Sigmoid colon (tissue), 7 donors: ENCODE measurements around the gene SLC9A3. TPM values are rescaled to one million over a fixed set of nuclear protein-coding genes. Genes with fewer than 3 reads are reported as not detected.
A peak's percentile ranks its signal among the peaks of the same experiment; 100 is the strongest.

Experiments used
- DNase-seq: peaks from one replicate; pipeline ENCODE4 v3.0.0-alpha.2; 2019
- H3K27ac ChIP-seq, 4 donors: fragments of 200-600 bp; sonication (generic); one replicate each; pipeline ENCODE4 v1.5.1; 2016 to 2019; ENCODE audit warnings: mild to moderate bottlenecking in 1 of 4
- H3K27me3 ChIP-seq, 3 donors: fragments of 200-600 bp; sonication (generic); one replicate each; pipeline ENCODE4 v1.5.1; 2019; ENCODE audit warnings: mild to moderate bottlenecking in 1 of 3
- H3K36me3 ChIP-seq, 4 donors: fragments of 200-600 bp; sonication (generic); one replicate each; pipeline ENCODE4 v1.5.1; 2016 to 2019
- H3K4me1 ChIP-seq, 4 donors: fragments of 200-600 bp; sonication (generic); one replicate each; pipeline ENCODE4 v1.5.1; 2017 to 2019
- H3K4me3 ChIP-seq, 4 donors: fragments of 200-600 bp; sonication (generic); one replicate each; pipeline ENCODE4 v1.5.1; 2017 to 2019; ENCODE audit warnings: mild to moderate bottlenecking in 2 of 4, moderate library complexity in 1 of 4
- H3K9me3 ChIP-seq, 4 donors: fragments of 200-600 bp in 3 of 4; sonication (generic) in 3 of 4; one replicate each; pipeline versions ENCODE4 v1.5.1 to v1.6.1; 2013 to 2019
- CTCF ChIP-seq, 4 experiments: fragments of 450-650 bp in 3 of 4; fragments of 200-600 bp in 1 of 4; IDR thresholded peaks; one replicate each; pipeline ENCODE4 v1.5.1; 2016 to 2019; ENCODE audit warnings: antibody characterized with exemption in 4 of 4, mild to moderate bottlenecking in 3 of 4, moderate library complexity in 2 of 4
- EP300 ChIP-seq, 4 donors: sonication (generic); formaldehyde crosslinking; IDR thresholded peaks; one replicate each; pipeline ENCODE4 v1.6.1; 2017; ENCODE audit warnings: antibody characterized with exemption in 4 of 4
- POLR2A ChIP-seq, 2 donors: fragments of 450-650 bp; IDR thresholded peaks; one replicate each; pipeline ENCODE4 v1.6.1; 2016; ENCODE audit warnings: antibody characterized with exemption in 2 of 2, mild to moderate bottlenecking in 2 of 2, moderate library complexity in 2 of 2
- POLR2AphosphoS5 ChIP-seq, 4 donors: sonication (generic); formaldehyde crosslinking; IDR thresholded peaks; one replicate each; pipeline ENCODE4 v1.6.1; 2017; ENCODE audit warnings: antibody characterized with exemption in 4 of 4
- WGBS, 2 donors: extraction: QIAGEN DNeasy Blood & Tissue Kit; methylation state at CpG; one replicate each; pipeline ENCODE4 v1.1.7; 2013; 5-methylcytosine and 5-hydroxymethylcytosine counted together
- intact Hi-C: fragments of 100-400 bp; cut with DNase I; formaldehyde crosslinking; loops from one replicate; pipeline ENCODE4 v1.15.1; 2023
- polyA plus RNA-seq, 3 donors: library from polyadenylated mRNA; stranded (reverse); fragments of 200-250 nt; gene quantifications; one replicate each; pipeline ENCODE4 v1.2.3, GENCODE V29; 2013
- total RNA-seq, 4 donors: library from RNA; depleted of rRNA; stranded (reverse); fragments of >200 nt; gene quantifications; one replicate each; pipeline ENCODE4 v1.1.0, GENCODE V29; 2016
- donor health status: healthy with polysubstance abuse.
- donor health status: Bipolar disorder and iron deficiency.
- donor health status: healthy.

Gene SLC9A3
- total and polyA plus RNA-seq, 7 donors, result 0.83 to 51.3 (median 2.5) TPM

- TF ChIP-seq POLR2A (IDR thresholded peaks at IDR 0.05), result no peak
- TF ChIP-seq POLR2AphosphoS5 (IDR thresholded peaks at IDR 0.05), result no peak
- TF ChIP-seq CTCF (IDR thresholded peaks at IDR 0.05), result no peak
- TF ChIP-seq EP300 (IDR thresholded peaks at IDR 0.05), result no peak
- Histone ChIP-seq H3K27ac (no peak overlapping the region), H3K36me3 (no peaks in the 10 kb centered on the region), H3K9me3 (no peaks in the 10 kb centered on the region), H3K4me3 (no peak overlapping the region), H3K4me1 (peaks cover 0 to 21% (median 17%) of the 10 kb centered on the region in 4 donors), H3K27me3 (peaks cover 0 to 21% (median 10%) of the 10 kb centered on the region in 3 donors)
- peak; percentile 37 for DNase-seq
- WGBS, 2 donors, result 71 to 84% methylated on average over 8 of the region's 8 CpGs
- intact Hi-C loops, result no loop called here
Observed at GRCh38 chr5:439181-439580, 85.1 kb downstream of the SLC9A3 start.

DNA sequence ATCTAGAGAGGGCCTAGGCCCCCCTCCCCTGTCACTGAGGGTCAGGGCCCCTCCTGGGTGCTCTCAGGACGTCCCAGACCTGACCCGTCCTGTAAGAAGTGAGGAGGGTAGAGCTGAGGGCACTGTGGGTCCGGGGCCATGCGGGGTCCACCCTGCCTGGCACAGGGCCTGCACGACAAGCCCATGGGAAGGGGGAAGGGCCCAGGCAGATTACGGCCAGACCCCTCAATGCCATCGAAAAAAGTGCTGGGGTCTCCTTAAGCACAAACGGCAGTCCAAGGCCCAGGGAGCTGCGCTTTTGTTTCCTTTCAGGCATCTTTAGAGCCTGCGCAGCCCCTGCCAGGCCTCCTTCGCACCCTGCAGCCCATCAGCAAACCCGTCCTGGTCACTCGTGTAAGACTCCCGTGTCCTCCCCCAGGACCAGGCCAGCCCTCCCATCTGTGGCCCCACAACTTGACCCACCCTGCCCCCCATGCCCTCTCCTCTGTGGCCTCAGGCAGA is 85.7 kb downstream of the SLC9A3 start:
- Histone ChIP-seq H3K4me3 (no peak overlapping the region), H3K27me3 (peaks cover 0 to 21% (median 10%) of the 10 kb centered on the region in 3 donors), H3K9me3 (no peaks in the 10 kb centered on the region), H3K4me1 (peaks cover 0 to 14% (median 10%) of the 10 kb centered on the region in 4 donors), H3K27ac (no peak overlapping the region), H3K36me3 (no peaks in the 10 kb centered on the region)
- WGBS, 2 donors, result 83% methylated on average over 14 of the region's 14 CpGs
- peak; percentile 56 for DNase-seq
- TF ChIP-seq CTCF (IDR thresholded peaks at IDR 0.05) (no peak), EP300 (IDR thresholded peaks at IDR 0.05) (no peak), POLR2A (IDR thresholded peaks at IDR 0.05) (no peak), POLR2AphosphoS5 (IDR thresholded peaks at IDR 0.05) (no peak)
- intact Hi-C loops, result no loop called here

DNA sequence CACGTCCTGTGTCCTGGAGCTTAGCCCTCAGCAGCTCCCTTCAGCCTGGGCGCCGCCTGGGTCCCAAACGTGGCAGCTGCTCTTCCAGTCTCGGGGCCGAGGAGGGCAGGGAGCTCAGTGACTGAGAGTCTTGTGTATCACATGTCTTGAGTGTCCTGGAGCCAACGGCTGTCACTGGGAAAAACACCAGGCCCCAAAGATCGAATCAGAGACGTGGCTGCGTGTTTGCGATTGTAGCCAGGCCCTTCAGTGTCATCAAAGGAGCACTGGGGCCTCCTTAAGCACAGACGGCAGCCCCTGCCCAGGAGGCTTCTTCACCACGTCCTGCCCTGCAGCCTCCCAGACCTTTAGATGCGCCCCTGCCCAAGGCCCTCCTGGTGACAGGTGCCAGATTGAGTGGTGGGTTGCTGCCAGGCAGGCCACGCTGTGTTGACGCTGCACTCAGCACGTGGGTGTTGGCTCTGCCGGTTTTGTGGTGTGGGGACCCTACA is 86.9 kb downstream of the SLC9A3 start:
- H3K4me1 ChIP-seq, result peaks cover 0 to 8% (median 7%) of the 10 kb centered on the region in 4 donors
- no peak overlapping the region for H3K4me3 ChIP-seq
- WGBS, 2 donors, result 79 to 85% methylated on average over 18 of the region's 18 CpGs
- DNase-seq, result peak; percentile 56
- TF ChIP-seq CTCF (IDR thresholded peaks at IDR 0.05), result no peak
- TF ChIP-seq POLR2A (IDR thresholded peaks at IDR 0.05), result no peak
- TF ChIP-seq EP300 (IDR thresholded peaks at IDR 0.05), result no peak
- TF ChIP-seq POLR2AphosphoS5 (IDR thresholded peaks at IDR 0.05), result no peak
- peaks cover 0 to 21% (median 10%) of the 10 kb centered on the region in 3 donors for H3K27me3 ChIP-seq
- intact Hi-C loops, result no loop called here
- no peaks in the 10 kb centered on the region for H3K36me3 ChIP-seq
- no peak overlapping the region for H3K27ac ChIP-seq
- no peaks in the 10 kb centered on the region for H3K9me3 ChIP-seq

- intact Hi-C loops, result no loop called here
- 65 to 84% methylated on average over 5 of the region's 5 CpGs for WGBS, 2 donors
Observed at GRCh38 chr5:436641-436975, 87.6 kb downstream of the SLC9A3 start.

More at GRCh38 chr5:436641-436975, 87.6 kb downstream of the SLC9A3 start:
- TF ChIP-seq POLR2AphosphoS5 (IDR thresholded peaks at IDR 0.05) (no peak), CTCF (IDR thresholded peaks at IDR 0.05) (no peak), POLR2A (IDR thresholded peaks at IDR 0.05) (no peak), EP300 (IDR thresholded peaks at IDR 0.05) (no peak)
- Histone ChIP-seq H3K36me3 (no peaks in the 10 kb centered on the region), H3K9me3 (no peaks in the 10 kb centered on the region), H3K27me3 (peaks cover 0 to 21% (median 10%) of the 10 kb centered on the region in 3 donors), H3K4me1 (peaks cover 0 to under 1% (median under 1%) of the 10 kb centered on the region in 4 donors), H3K27ac (no peak overlapping the region), H3K4me3 (no peak overlapping the region)
- peak; percentile 53 for DNase-seq
